ENCODE data around the gene DHDH. TPM values are rescaled to one million over a fixed set of nuclear protein-coding genes. Genes with fewer than 3 reads are reported as not detected.
"Not testable (repeated sequence)": the region's sequence is repeated elsewhere in the genome, so short reads cannot be mapped to it uniquely, and the experiment has no call there.

DHDH gene
- under 1 TPM; 0.42 to 0.53 TPM for total RNA-seq
- polyA plus RNA-seq: 0.31 TPM

DNA sequence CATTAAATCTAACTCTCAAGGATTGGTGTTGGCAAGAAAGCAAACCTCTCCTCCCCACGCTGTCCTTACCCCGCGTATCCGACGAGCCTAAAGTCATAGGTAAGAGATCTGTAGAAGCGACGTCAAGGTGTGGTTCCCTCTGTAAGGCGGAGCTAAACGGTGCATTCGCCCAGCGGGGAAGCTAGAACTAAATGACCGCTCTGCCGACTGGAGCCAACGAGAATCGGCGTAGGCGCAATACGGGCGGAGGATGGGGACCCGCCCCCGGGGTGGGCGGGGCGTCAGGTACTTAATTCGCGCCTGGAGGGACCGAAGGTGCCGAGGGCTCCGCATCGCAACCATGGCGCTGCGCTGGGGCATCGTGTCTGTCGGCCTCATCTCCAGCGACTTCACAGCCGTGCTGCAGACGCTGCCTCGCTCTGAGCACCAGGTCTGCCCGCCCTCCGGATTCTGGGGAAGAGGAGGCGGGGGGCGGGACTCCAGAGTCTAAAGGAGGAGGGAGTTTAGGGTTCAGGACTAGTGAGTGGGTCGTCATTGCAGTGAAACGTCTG lies at the start of gene DHDH:
Gene DHDH, plus strand, starts transcription at position 318 of the 551 bp plus-strand sequence. Its CDS starts 23 bp downstream, at position 341.
- peak within 1 kb of the TSS; percentile 18 for H3K27ac ChIP-seq (ENCODE audit: low read depth, low read length)
- no peaks in the 10 kb centered on the region for H3K9me3 Mint-ChIP-seq
- H3K36me3 Mint-ChIP-seq: no peaks in the 10 kb centered on the region
- H3K27me3 ChIP-seq (ENCODE audit: insufficient read depth, low read length, poor library complexity, severe bottlenecking): no peaks in the 10 kb centered on the region
- peak within 1 kb of the TSS in 7 of 8 donors; percentile 38 to 87 (median 75) for H3K27ac Mint-ChIP-seq
- CTCF ChIA-PET: interaction anchor here (1.0 to 1.7 kb wide), 3 partner anchors 18 to 37 kb away, joined by 3 to 6 read pairs (median 3); no protein-coding TSS in a partner anchor
- H3K4me1 ChIP-seq (ENCODE audit: insufficient read depth, low read length): peaks cover 12% of the 10 kb centered on the region
- POLR2A ChIA-PET: interaction anchor here (0.7 to 1.4 kb wide), 3 partner anchors 32 to 60 kb away, joined by 3 to 5 read pairs (median 3); partner anchors contain the start of gene RUVBL2
- H3K4me3 Mint-ChIP-seq: peak within 1 kb of the TSS; percentile 12 to 90 (median 84)
- H3K9me3 ChIP-seq (ENCODE audit: low read length): no peaks in the 10 kb centered on the region
- H3K27me3 Mint-ChIP-seq: no peaks in the 10 kb centered on the region
- H3K4me1 Mint-ChIP-seq: peaks cover 9 to 19% (median 12%) of the 10 kb centered on the region in 3 donors
- H3K4me3 ChIP-seq (ENCODE audit: low read length): peak within 1 kb of the TSS; percentile 45
- H3K36me3 ChIP-seq (ENCODE audit: insufficient read depth, low read length): no peaks in the 10 kb centered on the region
- peak; percentile 78 to 87 (median 82) for DNase-seq

GRCh38 chr19:48883726-48884125 lies 49.8 kb upstream of the DHDH start:
- H3K4me1 ChIP-seq (ENCODE audit: insufficient read depth, low read length): no peaks in the 10 kb centered on the region
- ChIA-PET POLR2A (no interaction called here), CTCF (no interaction called here)
- H3K27ac ChIP-seq (ENCODE audit: low read depth, low read length): no peak overlapping the region
- Mint-ChIP-seq H3K9me3 (no peaks in the 10 kb centered on the region), H3K27me3 (peaks cover 0 to 2% of the 10 kb centered on the region in 2 donors), H3K27ac (peak overlapping the region in 1 of 8 donors; percentile 30), H3K4me3 (peak overlapping the region in 2 of 7 donors; percentile 8 to 56), H3K4me1 (peaks cover under 1 to 2% (median 1%) of the 10 kb centered on the region in 3 donors), H3K36me3 (peaks cover 0 to 1% (median 0%) of the 10 kb centered on the region in 3 donors)
- DNase-seq: no peak
- H3K36me3 ChIP-seq (ENCODE audit: insufficient read depth, low read length): no peaks in the 10 kb centered on the region
- no peaks in the 10 kb centered on the region for H3K9me3 ChIP-seq (ENCODE audit: low read length)
- H3K4me3 ChIP-seq (ENCODE audit: low read length): no peak overlapping the region
- no peaks in the 10 kb centered on the region for H3K27me3 ChIP-seq (ENCODE audit: insufficient read depth, low read length, poor library complexity, severe bottlenecking)

DNA sequence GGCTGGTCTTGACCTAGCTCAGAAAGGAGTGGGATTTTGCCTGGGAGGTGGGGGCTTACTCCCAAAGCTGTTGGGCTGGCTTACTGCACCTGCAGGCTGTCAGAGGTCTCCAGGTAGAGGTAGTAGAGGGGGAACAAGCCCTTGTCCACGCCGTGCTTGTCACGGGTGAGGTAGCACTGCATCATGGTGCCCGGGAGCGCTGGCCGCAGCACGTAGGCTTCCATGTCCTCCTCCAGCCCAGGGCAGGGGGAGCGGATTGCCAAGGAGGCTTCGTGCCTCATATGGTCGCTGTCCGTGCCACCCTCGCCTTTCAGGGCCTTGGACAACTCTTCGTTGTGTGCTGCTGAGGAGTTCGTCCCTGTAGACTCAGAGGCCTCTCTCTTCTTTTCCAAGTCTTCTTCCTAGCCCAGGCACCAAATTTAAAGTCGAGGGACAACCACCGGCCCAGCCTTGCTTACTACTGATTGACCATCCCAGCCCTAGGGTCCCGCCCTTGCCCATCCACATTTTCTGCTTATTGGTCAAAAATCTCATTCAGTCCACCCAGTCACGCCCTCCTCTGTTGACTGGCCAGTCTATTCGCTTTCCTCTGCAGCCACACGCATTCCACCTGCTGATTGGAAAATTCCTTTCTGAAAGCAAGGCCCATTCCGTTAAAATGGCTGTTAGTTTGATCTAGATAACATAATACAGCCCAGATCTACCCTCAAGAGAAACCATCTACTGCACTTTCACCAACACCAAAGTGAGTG lies 45.5 kb upstream of the DHDH start:
- POLR2A ChIA-PET: no interaction called here
- CTCF ChIA-PET: no interaction called here
- Histone ChIP-seq H3K4me3 (ENCODE audit: low read length) (no peak overlapping the region), H3K27ac (ENCODE audit: low read depth, low read length) (no peak overlapping the region), H3K9me3 (ENCODE audit: low read length) (no peaks in the 10 kb centered on the region), H3K36me3 (ENCODE audit: insufficient read depth, low read length) (no peaks in the 10 kb centered on the region), H3K4me1 (ENCODE audit: insufficient read depth, low read length) (no peaks in the 10 kb centered on the region), H3K27me3 (ENCODE audit: insufficient read depth, low read length, poor library complexity, severe bottlenecking) (no peaks in the 10 kb centered on the region)
- H3K4me3 Mint-ChIP-seq: peak overlapping the region in 1 of 7 donors; percentile 13
- DNase-seq: no peak
- peaks cover 12 to 20% of the 10 kb centered on the region in 2 donors for H3K27me3 Mint-ChIP-seq
- H3K9me3 Mint-ChIP-seq: no peaks in the 10 kb centered on the region
- no peak overlapping the region for H3K27ac Mint-ChIP-seq
- no peaks in the 10 kb centered on the region for H3K4me1 Mint-ChIP-seq
- H3K36me3 Mint-ChIP-seq: no peaks in the 10 kb centered on the region

DNA sequence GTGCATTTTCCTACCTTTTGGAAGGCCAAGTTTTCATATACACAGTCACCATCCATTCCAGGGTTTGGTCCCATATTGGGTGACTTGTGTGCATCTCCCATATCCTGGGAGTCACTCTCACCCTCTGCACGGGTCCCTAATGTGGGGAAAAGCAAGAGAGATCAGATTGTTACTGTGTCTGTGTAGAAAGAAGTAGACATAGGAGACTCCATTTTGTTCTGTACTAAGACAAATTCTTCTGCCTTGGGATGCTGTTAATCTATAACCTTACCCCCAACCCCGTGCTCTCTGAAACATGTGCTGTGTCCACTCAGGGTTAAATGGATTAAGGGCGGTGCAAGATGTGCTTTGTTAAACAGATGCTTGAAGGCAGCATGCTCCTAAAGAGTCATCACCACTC lies 44.0 kb upstream of the DHDH start:
- H3K4me3 ChIP-seq (ENCODE audit: low read length); H3K36me3 ChIP-seq (ENCODE audit: insufficient read depth, low read length); H3K9me3 ChIP-seq (ENCODE audit: low read length); H3K4me1 Mint-ChIP-seq; POLR2A ChIA-PET; H3K27ac ChIP-seq (ENCODE audit: low read depth, low read length); CTCF ChIA-PET; H3K27ac Mint-ChIP-seq; H3K36me3 Mint-ChIP-seq; H3K9me3 Mint-ChIP-seq; H3K4me1 ChIP-seq (ENCODE audit: insufficient read depth, low read length); DNase-seq; H3K4me3 Mint-ChIP-seq; H3K27me3 ChIP-seq (ENCODE audit: insufficient read depth, low read length, poor library complexity, severe bottlenecking): not testable (repeated sequence)
- peaks cover 21 to 29% of the 10 kb centered on the region in 2 donors for H3K27me3 Mint-ChIP-seq

- no peak for DNase-seq
- Mint-ChIP-seq H3K36me3 (no peaks in the 10 kb centered on the region), H3K4me1 (peaks cover 3 to 5% (median 4%) of the 10 kb centered on the region in 3 donors), H3K4me3 (no peak overlapping the region), H3K27ac (peak overlapping the region in 1 of 8 donors; percentile 60), H3K9me3 (no peaks in the 10 kb centered on the region), H3K27me3 (peaks cover 31 to 40% of the 10 kb centered on the region in 2 donors)
- no peak overlapping the region for H3K27ac ChIP-seq (ENCODE audit: low read depth, low read length)
- ChIA-PET CTCF (interaction anchor here (1.5 kb wide), 1 partner anchor 10 kb away, joined by 3 read pairs; the partner anchor contains the start of gene NUCB1), POLR2A (no interaction called here)
- H3K4me1 ChIP-seq (ENCODE audit: insufficient read depth, low read length): no peaks in the 10 kb centered on the region
- H3K36me3 ChIP-seq (ENCODE audit: insufficient read depth, low read length): no peaks in the 10 kb centered on the region
- H3K9me3 ChIP-seq (ENCODE audit: low read length): no peaks in the 10 kb centered on the region
- H3K4me3 ChIP-seq (ENCODE audit: low read length): no peak overlapping the region
- H3K27me3 ChIP-seq (ENCODE audit: insufficient read depth, low read length, poor library complexity, severe bottlenecking): peaks cover 10% of the 10 kb centered on the region
These were observed 42.9 kb upstream of the DHDH start for GRCh38 chr19:48890551-48890950.

DNA sequence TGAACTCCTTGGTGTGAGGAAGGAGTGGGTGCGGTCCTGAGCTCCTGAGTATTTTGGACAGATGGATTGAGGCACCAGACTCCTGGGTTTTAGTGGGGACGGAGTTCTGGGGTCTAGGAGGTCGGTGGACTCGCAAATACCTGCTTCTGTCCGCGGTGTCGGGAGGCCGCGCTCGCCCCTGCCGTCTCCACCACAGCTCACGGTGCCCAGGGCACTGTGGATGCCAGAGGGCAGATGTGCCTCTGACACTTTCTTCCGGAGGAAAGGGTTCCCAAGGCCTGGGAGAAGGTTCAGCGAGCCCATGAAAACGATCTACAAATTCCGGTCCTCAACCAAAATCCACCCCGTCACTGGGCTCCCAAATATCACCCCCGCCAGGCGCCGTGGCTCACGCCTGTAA lies 38.3 kb upstream of the DHDH start:
- no peak overlapping the region for H3K4me3 ChIP-seq (ENCODE audit: low read length)
- Mint-ChIP-seq H3K27ac (peak overlapping the region in 1 of 8 donors; percentile 39), H3K36me3 (peaks cover 0 to 6% (median 0%) of the 10 kb centered on the region in 3 donors), H3K27me3 (peaks cover 33 to 48% of the 10 kb centered on the region in 2 donors), H3K4me1 (peaks cover 13 to 19% (median 15%) of the 10 kb centered on the region in 3 donors), H3K9me3 (no peaks in the 10 kb centered on the region), H3K4me3 (peak overlapping the region in 1 of 7 donors; percentile 13)
- H3K4me1 ChIP-seq (ENCODE audit: insufficient read depth, low read length): no peaks in the 10 kb centered on the region
- CTCF ChIA-PET: interaction anchor here (1.4 kb wide), 1 partner anchor 75 kb away, joined by 4 read pairs; no protein-coding TSS in a partner anchor
- peaks cover 10% of the 10 kb centered on the region for H3K27me3 ChIP-seq (ENCODE audit: insufficient read depth, low read length, poor library complexity, severe bottlenecking)
- no peaks in the 10 kb centered on the region for H3K9me3 ChIP-seq (ENCODE audit: low read length)
- H3K36me3 ChIP-seq (ENCODE audit: insufficient read depth, low read length): no peaks in the 10 kb centered on the region
- H3K27ac ChIP-seq (ENCODE audit: low read depth, low read length): no peak overlapping the region
- DNase-seq: no peak
- POLR2A ChIA-PET: no interaction called here

DNA sequence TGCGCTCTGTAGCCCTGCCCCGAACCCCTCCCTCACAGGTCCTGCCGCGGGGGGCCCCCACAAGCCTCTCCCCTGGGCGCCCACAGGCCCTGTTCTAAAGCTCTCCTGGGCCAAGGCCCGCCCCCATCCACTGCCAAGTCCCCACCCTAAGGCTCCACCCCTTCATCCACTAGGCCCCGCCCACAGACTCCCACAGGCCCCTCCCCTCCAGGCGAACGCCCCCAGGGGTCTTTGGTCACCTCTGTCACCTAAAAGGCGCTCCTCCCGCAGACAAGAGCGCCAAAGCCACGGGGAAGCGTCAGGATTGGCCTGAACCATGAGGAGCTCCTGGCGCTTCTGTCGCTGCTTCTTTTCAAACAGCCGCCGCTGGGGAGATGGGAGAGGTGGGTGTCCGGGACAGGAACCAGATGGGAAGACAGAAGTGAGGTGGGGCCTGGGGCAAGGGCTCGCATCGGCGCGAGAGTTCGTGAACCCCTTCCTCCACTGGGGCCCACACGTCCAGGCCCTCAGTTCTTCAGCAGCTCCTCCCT lies 37.2 kb upstream of the DHDH start:
- H3K4me1 Mint-ChIP-seq: peaks cover 21 to 27% (median 23%) of the 10 kb centered on the region in 3 donors
- peaks cover 0 to 13% (median 2%) of the 10 kb centered on the region in 3 donors for H3K36me3 Mint-ChIP-seq
- no peaks in the 10 kb centered on the region for H3K9me3 ChIP-seq (ENCODE audit: low read length)
- peak in 4 of 5 donors; percentile 15 to 63 (median 34) for DNase-seq
- no peak overlapping the region for H3K4me3 ChIP-seq (ENCODE audit: low read length)
- H3K4me3 Mint-ChIP-seq: peak overlapping the region in 3 of 7 donors; percentile 11 to 41 (median 19)
- H3K27me3 Mint-ChIP-seq: peaks cover 31 to 43% of the 10 kb centered on the region in 2 donors
- peak overlapping the region in 2 of 8 donors; percentile 51 to 63 for H3K27ac Mint-ChIP-seq
- H3K27me3 ChIP-seq (ENCODE audit: insufficient read depth, low read length, poor library complexity, severe bottlenecking): peaks cover 10% of the 10 kb centered on the region
- peaks cover 5% of the 10 kb centered on the region for H3K4me1 ChIP-seq (ENCODE audit: insufficient read depth, low read length)
- POLR2A ChIA-PET: interaction anchor here (0.6 kb wide), 1 partner anchor 11 kb away, joined by 7 read pairs; no protein-coding TSS in a partner anchor
- H3K27ac ChIP-seq (ENCODE audit: low read depth, low read length): no peak overlapping the region
- CTCF ChIA-PET: interaction anchor here (1.4 kb wide), 1 partner anchor 74 kb away, joined by 4 read pairs; no protein-coding TSS in a partner anchor
- no peaks in the 10 kb centered on the region for H3K9me3 Mint-ChIP-seq
- H3K36me3 ChIP-seq (ENCODE audit: insufficient read depth, low read length): no peaks in the 10 kb centered on the region

All from CD8-positive, alpha-beta memory T cell (primary cell).